AG09309 (cell line): ENCODE results near the gene TNS1.
"Not testable (repeated sequence)": the region's sequence is repeated elsewhere in the genome, so short reads cannot be mapped to it uniquely, and the experiment has no call there.

Source experiments
- DNase-seq: peaks from one replicate; pipeline ENCODE4 v3.0.0-alpha.2; 2010; ENCODE audit warnings: low read depth
- H3K4me3 ChIP-seq: 2 replicates; pipeline ENCODE4 v1.5.1; 2011; ENCODE audit warnings: mild to moderate bottlenecking, low read depth, low read length, moderate library complexity; ENCODE audit not compliant: control insufficient read depth
- TF ChIP-seq, protein P1 (sequence below): IDR thresholded peaks from 2 replicates; pipeline ENCODE4 v1.5.1; 2011; ENCODE audit warnings: mild to moderate bottlenecking, low read depth, low read length, inconsistent platforms; ENCODE audit not compliant: insufficient read depth, control insufficient read depth; ENCODE audit errors: missing control alignments

The TNS1 gene

DNA sequence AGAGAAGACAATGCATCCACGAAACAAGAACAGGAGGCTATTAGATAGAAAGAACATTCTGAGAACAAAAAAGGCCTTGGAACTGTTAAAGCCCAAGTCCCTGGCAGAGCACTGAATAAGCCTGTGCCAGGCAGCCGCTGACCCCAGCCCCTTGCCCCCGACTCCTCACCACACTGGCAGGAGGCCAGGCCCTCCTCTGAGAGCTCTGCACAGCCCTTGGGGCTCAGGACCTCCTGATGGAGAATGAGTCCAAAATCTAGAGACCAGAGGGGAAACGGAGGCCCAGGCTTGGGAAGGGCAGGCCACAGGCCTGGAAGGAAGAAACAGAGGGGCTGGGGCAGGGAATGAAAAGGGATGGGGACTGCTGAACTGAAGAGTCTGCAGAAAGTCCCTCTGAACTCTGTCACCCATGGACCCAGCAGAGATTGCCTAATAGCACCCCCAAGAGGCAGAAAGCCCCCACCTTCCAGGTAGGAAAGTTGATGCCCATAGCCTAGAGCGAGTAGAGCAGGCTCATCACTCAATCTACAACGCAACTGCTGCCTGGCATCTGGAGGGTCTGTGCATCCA lies 18.3 kb upstream of the TNS1 start:
- TF ChIP-seq, protein P1, sequence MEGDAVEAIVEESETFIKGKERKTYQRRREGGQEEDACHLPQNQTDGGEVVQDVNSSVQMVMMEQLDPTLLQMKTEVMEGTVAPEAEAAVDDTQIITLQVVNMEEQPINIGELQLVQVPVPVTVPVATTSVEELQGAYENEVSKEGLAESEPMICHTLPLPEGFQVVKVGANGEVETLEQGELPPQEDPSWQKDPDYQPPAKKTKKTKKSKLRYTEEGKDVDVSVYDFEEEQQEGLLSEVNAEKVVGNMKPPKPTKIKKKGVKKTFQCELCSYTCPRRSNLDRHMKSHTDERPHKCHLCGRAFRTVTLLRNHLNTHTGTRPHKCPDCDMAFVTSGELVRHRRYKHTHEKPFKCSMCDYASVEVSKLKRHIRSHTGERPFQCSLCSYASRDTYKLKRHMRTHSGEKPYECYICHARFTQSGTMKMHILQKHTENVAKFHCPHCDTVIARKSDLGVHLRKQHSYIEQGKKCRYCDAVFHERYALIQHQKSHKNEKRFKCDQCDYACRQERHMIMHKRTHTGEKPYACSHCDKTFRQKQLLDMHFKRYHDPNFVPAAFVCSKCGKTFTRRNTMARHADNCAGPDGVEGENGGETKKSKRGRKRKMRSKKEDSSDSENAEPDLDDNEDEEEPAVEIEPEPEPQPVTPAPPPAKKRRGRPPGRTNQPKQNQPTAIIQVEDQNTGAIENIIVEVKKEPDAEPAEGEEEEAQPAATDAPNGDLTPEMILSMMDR: no peak
- H3K4me3 ChIP-seq: no peak overlapping the region
- DNase-seq: no peak

DNA sequence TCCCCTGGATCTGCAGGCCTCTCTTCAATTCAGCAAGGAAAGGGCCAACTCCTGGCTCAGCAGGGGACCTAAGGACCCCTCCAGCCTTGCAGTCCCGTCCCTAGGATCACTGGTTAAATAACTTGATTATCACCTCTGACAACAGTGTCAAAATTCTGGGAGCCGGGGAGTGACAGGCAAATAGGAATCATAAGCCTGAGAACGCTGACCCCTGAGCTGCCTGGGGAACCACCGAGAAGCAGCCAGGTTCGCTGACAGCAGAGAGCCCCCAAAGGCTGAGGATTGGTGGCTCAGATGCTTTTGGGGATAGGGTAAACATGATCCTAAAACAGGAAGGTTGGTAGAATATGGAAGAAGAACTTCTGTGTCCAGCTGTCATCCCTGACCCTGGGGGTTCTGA lies 17.5 kb upstream of the TNS1 start:
- H3K4me3 ChIP-seq: no peak overlapping the region
- no peak for DNase-seq
- TF ChIP-seq, protein P1: no peak

DNA sequence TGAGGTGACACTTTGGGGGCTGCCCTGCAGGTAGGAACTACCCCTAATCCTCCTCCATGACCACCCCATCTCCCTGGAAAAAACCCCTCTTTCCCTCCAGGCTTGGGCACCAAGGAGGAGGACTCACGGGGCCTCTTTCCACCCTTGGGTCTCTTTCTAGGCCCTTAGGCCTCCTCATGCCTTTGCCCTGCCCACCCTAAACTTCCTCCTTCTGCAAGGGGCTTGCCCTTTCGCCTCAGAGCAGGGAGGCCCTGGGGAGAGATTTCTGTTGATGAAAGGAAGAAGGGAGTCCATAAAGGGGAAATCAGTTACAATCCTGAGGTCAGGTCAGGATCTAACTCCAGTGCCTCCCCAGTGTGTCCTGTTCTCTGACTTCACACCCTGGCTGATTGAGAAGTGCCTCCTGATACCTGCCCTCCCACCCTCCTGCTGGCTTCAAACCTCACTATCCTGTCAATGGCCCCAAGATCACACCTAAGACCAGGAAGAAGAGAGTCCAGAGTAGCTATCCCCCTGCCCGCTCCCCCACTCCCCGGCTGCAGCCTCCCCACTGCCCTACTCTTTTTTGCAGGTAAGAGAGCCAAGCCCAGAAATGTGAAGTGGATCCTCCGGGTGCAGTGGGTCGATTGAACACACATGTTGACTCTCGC lies 16.7 kb upstream of the TNS1 start:
- no peak for DNase-seq
- H3K4me3 ChIP-seq: no peak overlapping the region
- TF ChIP-seq, protein P1: no peak

DNA sequence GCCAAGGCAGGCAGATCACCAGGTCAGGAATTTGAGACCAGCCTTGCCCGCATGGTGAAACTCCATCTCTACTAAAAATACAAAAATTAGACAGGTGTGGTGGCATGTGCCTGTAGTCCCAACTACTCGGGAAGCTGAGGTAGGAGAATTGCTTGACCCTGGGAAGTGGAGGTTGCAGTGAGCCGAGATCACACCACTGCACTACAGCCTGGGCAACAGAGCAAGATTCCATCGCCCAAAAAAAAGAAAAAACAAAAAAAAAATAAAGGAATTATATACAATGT lies 16.0 kb upstream of the TNS1 start:
- DNase-seq, H3K4me3 ChIP-seq: not testable (repeated sequence)

DNA sequence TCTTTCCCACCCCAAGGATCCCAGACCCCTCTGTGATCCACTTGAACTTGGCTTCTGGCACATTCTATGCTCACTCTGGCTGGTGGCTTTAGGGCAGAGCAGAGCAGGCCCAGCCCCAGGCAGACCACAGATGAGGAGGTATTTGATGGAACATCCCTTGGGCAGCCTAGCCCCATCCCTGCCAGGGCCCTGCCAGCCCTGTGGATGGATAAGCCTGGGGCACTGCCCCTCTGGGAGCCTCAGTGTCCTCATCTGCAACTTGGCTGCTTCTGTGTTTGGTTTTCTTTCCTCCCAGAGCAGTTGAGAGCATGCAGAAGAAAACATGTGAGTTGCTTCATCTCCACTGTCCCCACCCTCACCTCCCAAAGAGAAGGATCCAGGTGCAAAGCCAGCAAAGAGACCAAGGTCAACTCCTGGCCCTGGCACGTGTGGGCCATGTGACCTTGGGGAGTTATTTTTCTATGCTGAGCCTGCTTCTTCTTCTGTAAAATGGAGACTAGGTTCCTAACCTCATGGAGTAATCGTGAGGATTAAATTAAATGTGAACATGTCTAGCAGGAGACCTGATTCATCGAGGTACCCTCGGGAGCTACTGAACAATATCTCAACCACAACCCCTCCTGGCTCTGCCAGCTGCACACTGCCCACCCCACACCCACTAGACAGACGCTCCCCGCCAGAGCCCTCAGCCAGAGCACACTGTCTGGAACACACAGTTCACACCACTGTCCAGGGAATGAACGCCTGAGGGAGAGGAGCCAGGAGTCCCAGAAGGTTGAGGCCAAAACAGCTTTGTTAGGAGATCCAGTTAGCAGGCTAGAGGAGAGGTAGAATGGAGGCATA lies 14.6 kb upstream of the TNS1 start:
- DNase-seq: no peak
- TF ChIP-seq, protein P1: no peak
- no peak overlapping the region for H3K4me3 ChIP-seq

DNA sequence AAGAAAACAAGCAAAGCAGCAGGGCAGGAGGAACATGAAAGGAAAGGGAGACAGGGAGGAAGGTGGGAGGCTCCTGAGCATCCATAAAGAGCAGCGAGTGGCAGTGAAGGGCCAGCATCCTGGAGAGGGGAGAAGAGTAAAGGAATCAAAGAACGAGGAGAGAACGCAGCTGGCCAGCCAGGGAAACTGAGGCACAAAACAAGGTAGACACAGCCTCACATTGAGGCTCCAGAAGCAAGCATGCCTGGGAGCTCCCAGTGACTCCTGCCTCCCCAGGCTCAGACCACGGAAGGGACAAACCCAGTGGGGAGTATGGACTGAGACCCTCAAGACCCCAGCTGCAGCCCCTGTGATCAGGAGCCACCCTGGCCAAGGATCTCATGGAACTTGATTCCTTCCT lies 14.0 kb upstream of the TNS1 start:
- no peak overlapping the region for H3K4me3 ChIP-seq
- DNase-seq: no peak
- TF ChIP-seq, protein P1: no peak
